Transverse colon (tissue), 4 donors: ENCODE data around the gene TLE5. TPM values are rescaled to one million over a fixed set of nuclear protein-coding genes. Genes with fewer than 3 reads are reported as not detected.

ENCODE experiments used
- DNase-seq: peaks from one replicate; pipeline ENCODE4 v3.0.0-alpha.2; 2019
- H3K27ac ChIP-seq, 4 donors: fragments of 200-600 bp; sonication (generic); 2 replicates each; pipeline ENCODE4 v1.5.1; 2016 to 2018; ENCODE audit warnings: inconsistent platforms in 4 of 4
- H3K27me3 ChIP-seq: fragments of 200-600 bp; sonication (generic); 2 replicates; pipeline ENCODE4 v1.5.1; 2017; ENCODE audit warnings: inconsistent platforms
- H3K36me3 ChIP-seq, 4 donors: fragments of 200-600 bp; sonication (generic); 2 replicates each; pipeline ENCODE4 v1.5.1; 2017 to 2019; ENCODE audit warnings: inconsistent platforms in 4 of 4
- H3K4me1 ChIP-seq, 4 donors: fragments of 200-600 bp; sonication (generic); 2 replicates each; pipeline ENCODE4 v1.5.1; 2017 to 2020; ENCODE audit warnings: inconsistent platforms in 4 of 4
- H3K4me3 ChIP-seq, 4 donors: fragments of 200-600 bp; sonication (generic); 1 replicate in 1 of 4; 2 replicates in 3 of 4; pipeline versions ENCODE4 v1.5.1 to v1.6.1; 2017 to 2019; ENCODE audit warnings: inconsistent platforms in 4 of 4
- H3K9me3 ChIP-seq, 2 donors: fragments of 200-600 bp; sonication (generic); 2 replicates each; pipeline ENCODE4 v1.5.1; 2017 to 2019; ENCODE audit warnings: inconsistent platforms in 2 of 2
- CTCF ChIP-seq, 5 experiments: fragments of 200-600 bp in 3 of 5; fragments of 450-650 bp in 2 of 5; sonication (generic) in 3 of 5; IDR thresholded peaks; 1 replicate in 2 of 5; 2 replicates in 3 of 5; pipeline ENCODE4 v1.5.1; 2016 to 2017; ENCODE audit warnings: antibody characterized with exemption in 5 of 5, inconsistent platforms in 3 of 5, mild to moderate bottlenecking in 2 of 5, moderate library complexity in 1 of 5
- EP300 ChIP-seq: sonication (generic); formaldehyde crosslinking; IDR thresholded peaks from one replicate; pipeline ENCODE4 v1.6.1; 2017; ENCODE audit warnings: antibody characterized with exemption, low read depth
- POLR2A ChIP-seq: fragments of 450-650 bp; IDR thresholded peaks from one replicate; pipeline ENCODE4 v1.6.1; 2016; ENCODE audit warnings: antibody characterized with exemption, mild to moderate bottlenecking, moderate library complexity
- POLR2AphosphoS5 ChIP-seq, 3 donors: sonication (generic); formaldehyde crosslinking; IDR thresholded peaks; one replicate each; pipeline ENCODE4 v1.6.1; 2016; ENCODE audit warnings: antibody characterized with exemption in 3 of 3
- WGBS, 2 donors: methylation state at CpG; one replicate each; pipeline ENCODE4 v1.1.5; 2018; ENCODE audit warnings: low coverage in 1 of 2; 5-methylcytosine and 5-hydroxymethylcytosine counted together
- in situ Hi-C, 4 donors: fragments of 200-750 bp; cut with MboI; loops; one replicate each; pipeline versions ENCODE4 v1.15.0 to v1.15.1; 2017; ENCODE audit warnings: low sequenced_read_pairs in 3 of 4, low pct_ligation_motif_present in 1 of 4, low pct_unique_long_range_greater_than_20kb in 1 of 4
- intact Hi-C: fragments of 100-400 bp; cut with DNase I; formaldehyde crosslinking; loops from one replicate; pipeline ENCODE4 v1.15.1; 2023; ENCODE audit warnings: low total_unique reads
- total RNA-seq, 4 donors: library from RNA; depleted of rRNA; stranded (reverse); fragments of >200 nt; gene quantifications; one replicate each; pipeline ENCODE4 v1.1.0, GENCODE V29; 2016

TLE5 gene
- total RNA-seq, 4 donors from 2014 or later, result 307 to 561 (median 400) TPM

DNA sequence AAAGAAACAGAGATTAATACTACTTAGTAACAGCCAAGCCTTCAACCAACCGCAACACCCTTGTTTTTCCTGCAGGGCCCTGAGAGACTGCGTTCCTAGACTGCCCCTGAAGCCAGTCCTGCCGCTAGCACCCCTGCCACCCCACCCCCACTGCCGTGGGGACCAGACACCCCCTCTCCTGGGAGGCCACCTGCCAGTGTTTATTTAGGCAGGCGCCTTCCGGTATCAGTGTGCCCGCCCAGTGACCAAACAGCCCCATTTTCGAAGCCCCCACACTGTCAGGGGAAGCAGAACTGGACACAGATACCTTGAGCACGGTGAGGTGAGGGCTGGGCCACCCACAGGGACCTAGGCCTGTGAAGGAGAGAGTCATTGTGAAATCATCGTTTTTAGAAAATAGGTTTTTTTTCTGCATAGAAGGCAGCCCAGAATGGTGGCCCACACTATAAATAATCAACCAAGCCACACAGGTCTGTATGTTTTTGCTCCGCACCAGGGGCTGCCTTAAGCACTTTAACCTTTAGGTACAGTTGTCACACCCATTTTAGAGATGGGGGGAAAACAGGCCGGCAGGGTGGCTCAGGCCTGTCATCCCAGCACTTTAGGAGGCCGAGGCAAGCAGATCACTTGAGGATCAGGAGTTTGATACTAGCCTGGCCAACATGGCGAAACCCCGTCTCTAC lies 3.5 kb upstream of the TLE5 start:
- in situ Hi-C loops, result loop anchor here in 1 of 4 donors (10.0 kb wide), 1 partner anchor 111 kb away; no protein-coding TSS in a partner anchor
- peak; percentile 79 for DNase-seq
- intact Hi-C loops, result no loop called here

GRCh38 chr19:3064011-3064330 lies 1.7 kb upstream of the TLE5 start:
- 93% methylated on average over 7 of the region's 7 CpGs; no CpG with 5 or more reads in 1 of the 2 donors for WGBS, 2 donors
- intact Hi-C loops, result loop anchor here (5.0 kb wide), 1 partner anchor 87 kb away; the partner anchor contains the start of gene TLE6
- H3K27ac ChIP-seq, result peak overlapping the region in 1 of 4 donors; percentile 96

More for the DNA sequence above, 3.5 kb upstream of the TLE5 start:
- Histone ChIP-seq H3K4me3 (no peak overlapping the region), H3K36me3 (no peaks in the 10 kb centered on the region), H3K27me3 (no peaks in the 10 kb centered on the region), H3K4me1 (peaks cover 0 to 26% (median 18%) of the 10 kb centered on the region in 4 donors), H3K27ac (peak overlapping the region in 3 of 4 donors; percentile 0 to 53 (median 43)), H3K9me3 (no peaks in the 10 kb centered on the region)
- WGBS, 2 donors, result 44 to 53% methylated on average over 4 to 15 of the region's 15 CpGs
- no peak for TF ChIP-seq EP300
- TF ChIP-seq POLR2AphosphoS5 (IDR thresholded peaks at IDR 0.05), result no peak
- TF ChIP-seq POLR2A, result no peak
- TF ChIP-seq CTCF (IDR thresholded peaks at IDR 0.05), result no peak

DNA sequence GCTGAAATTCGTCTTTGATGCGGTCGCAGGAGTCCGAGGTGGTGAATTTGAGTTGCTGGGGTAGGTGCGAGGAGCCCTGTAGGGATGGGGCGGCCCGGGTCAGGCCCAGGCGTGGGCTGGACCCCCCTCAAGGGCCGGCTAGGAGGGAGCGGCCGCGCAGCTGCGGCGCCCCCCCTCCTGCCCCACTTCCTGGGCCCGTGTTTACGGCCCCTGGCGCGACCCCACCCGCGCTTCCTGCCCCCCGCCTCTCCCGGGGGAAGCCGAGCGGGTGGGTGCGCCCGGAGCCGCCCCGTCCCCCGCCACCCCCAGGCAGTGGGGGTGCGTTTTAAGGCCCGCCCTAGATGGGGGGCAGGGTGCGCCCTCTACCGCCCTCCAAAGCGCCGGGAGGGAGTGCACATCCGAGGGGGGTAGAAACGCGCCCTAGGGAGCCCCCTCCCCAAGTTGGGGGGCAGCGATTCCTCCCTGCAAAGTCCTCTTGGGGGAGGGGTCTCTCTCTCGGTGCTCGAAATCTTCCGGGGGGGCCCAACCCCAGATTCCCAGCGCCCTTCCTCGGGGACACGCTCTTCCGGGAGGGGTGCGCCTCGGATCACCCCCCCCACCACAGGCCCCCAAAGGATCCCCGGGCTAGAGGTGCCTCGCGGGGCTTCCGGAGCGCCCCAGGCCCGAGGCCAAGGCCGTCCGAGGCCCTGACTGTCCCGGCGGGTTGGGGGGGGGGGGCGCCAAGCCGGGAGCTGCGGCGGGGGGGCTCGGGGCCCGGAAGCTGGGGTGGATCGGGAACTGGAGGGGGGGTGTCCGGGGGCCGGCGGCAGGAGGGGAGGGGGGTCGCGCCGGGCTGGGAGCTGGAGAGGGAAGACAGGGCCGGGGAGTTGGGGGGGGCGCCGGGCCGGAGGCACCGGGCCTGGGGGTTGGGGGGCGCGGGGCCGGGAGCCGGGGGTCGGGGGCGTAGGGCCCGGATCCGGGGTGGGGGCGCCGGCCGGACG lies 823 bp downstream of the TLE5 start:
- Histone ChIP-seq H3K4me1 (peaks cover 28 to 69% (median 48%) of the 10 kb centered on the region in 4 donors), H3K4me3 (peak overlapping the region; percentile 51 to 97 (median 92)), H3K36me3 (peaks cover 0 to 14% (median 7%) of the 10 kb centered on the region in 4 donors), H3K27ac (peak overlapping the region; percentile 95 to 99 (median 96)), H3K9me3 (no peaks in the 10 kb centered on the region), H3K27me3 (no peaks in the 10 kb centered on the region)
- 3% methylated on average over 20 of the region's 88 CpGs; no CpG with 5 or more reads in 1 of the 2 donors for WGBS, 2 donors
- in situ Hi-C loops, result loop anchor here in 1 of 4 donors (10.0 kb wide), 1 partner anchor 107 kb away; no protein-coding TSS in a partner anchor
- peak; percentile 76 for DNase-seq
- intact Hi-C loops, result loop anchor here (5.0 kb wide), 1 partner anchor 84 kb away; the partner anchor contains the start of gene TLE6
- peak; percentile 14 to 37 (median 25) for TF ChIP-seq CTCF (IDR thresholded peaks at IDR 0.05)
- peak; percentile 45 for TF ChIP-seq POLR2A
- TF ChIP-seq EP300, result no peak
- TF ChIP-seq POLR2AphosphoS5 (IDR thresholded peaks at IDR 0.05), result peak; percentile 36 to 64 (median 54)

More at GRCh38 chr19:3064011-3064330, 1.7 kb upstream of the TLE5 start:
- no peak overlapping the region for H3K4me3 ChIP-seq
- TF ChIP-seq CTCF (IDR thresholded peaks at IDR 0.05), result no peak
- TF ChIP-seq EP300, result no peak
- no peak for TF ChIP-seq POLR2AphosphoS5 (IDR thresholded peaks at IDR 0.05)
- TF ChIP-seq POLR2A, result no peak
- H3K27me3 ChIP-seq, result no peaks in the 10 kb centered on the region
- H3K9me3 ChIP-seq, result no peaks in the 10 kb centered on the region
- peaks cover 11 to 44% (median 26%) of the 10 kb centered on the region in 4 donors for H3K4me1 ChIP-seq
- in situ Hi-C loops, result loop anchor here in 1 of 4 donors (10.0 kb wide), 1 partner anchor 109 kb away; no protein-coding TSS in a partner anchor
- H3K36me3 ChIP-seq, result peaks cover 0 to 8% (median under 1%) of the 10 kb centered on the region in 4 donors
- no peak for DNase-seq

GRCh38 chr19:3060857-3061181 lies 1.5 kb downstream of the TLE5 start:
- Histone ChIP-seq H3K4me3 (peak overlapping the region; percentile 51 to 97 (median 92)), H3K36me3 (peaks cover 0 to 14% (median 7%) of the 10 kb centered on the region in 4 donors), H3K4me1 (peaks cover 32 to 74% (median 51%) of the 10 kb centered on the region in 4 donors), H3K27ac (peak overlapping the region; percentile 95 to 99 (median 96)), H3K9me3 (no peaks in the 10 kb centered on the region), H3K27me3 (no peaks in the 10 kb centered on the region)
- intact Hi-C loops, result loop anchor here (5.0 kb wide), 1 partner anchor 84 kb away; the partner anchor contains the start of gene TLE6
- WGBS, 2 donors, result 16 to 20% methylated on average over 2 to 4 of the region's 4 CpGs
- in situ Hi-C loops, result loop anchor here in 1 of 4 donors (10.0 kb wide), 1 partner anchor 106 kb away; no protein-coding TSS in a partner anchor
- DNase-seq, result no peak
- no peak for TF ChIP-seq CTCF (IDR thresholded peaks at IDR 0.05)
- no peak for TF ChIP-seq POLR2AphosphoS5 (IDR thresholded peaks at IDR 0.05)
- no peak for TF ChIP-seq EP300
- TF ChIP-seq POLR2A, result no peak
